Measurements from ENCODE around the gene CCDC91. TPM values are rescaled to one million over a fixed set of nuclear protein-coding genes. Genes with fewer than 3 reads are reported as not detected.

The CCDC91 gene
- total and polyA plus RNA-seq, 2 of the 4 experiments (the other 2 are of a cell fraction): 8.6 to 14.7 TPM

DNA sequence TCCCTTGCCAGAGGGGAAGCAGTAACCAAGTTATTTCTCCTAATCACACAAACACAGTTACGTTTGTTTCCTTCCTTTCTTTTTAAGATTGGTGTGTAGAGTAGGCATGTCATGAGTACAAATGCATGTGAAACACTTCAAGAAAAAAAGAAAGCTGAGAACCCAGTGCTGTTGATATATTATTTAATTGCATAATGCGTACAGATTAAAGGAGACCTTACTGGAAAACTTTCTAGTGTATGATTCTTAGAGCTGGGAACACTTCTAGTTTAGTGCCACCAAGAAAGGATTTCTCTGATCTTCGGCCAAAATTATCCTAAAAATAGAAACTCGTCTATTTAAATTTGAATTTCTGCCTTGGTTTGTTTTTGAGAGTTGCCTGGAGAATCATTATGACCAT lies 365.5 kb downstream of the CCDC91 start:
- H4K91ac ChIP-seq (ENCODE audit: insufficient read depth, low read depth, low read length): no peak overlapping the region
- no peak overlapping the region for H2BK15ac ChIP-seq (ENCODE audit: low read depth, low read length)
- no peak overlapping the region for H3K4ac ChIP-seq (ENCODE audit: low read depth, low read length)
- ChIA-PET CTCF (no interaction called here), POLR2A (ENCODE audit: unreplicated experiment) (interaction anchor here (0.6 kb wide), 1 partner anchor 86 kb away, joined by 6 read pairs; no protein-coding TSS in a partner anchor)
- no peak overlapping the region for H3K9ac ChIP-seq (ENCODE audit: low read depth, low read length)
- no peak overlapping the region for H3K23ac ChIP-seq (ENCODE audit: low read depth, low read length)
- H3K14ac ChIP-seq (replicated peaks; ENCODE audit: low read depth, low read length): no peak overlapping the region
- no peaks in the 10 kb centered on the region for H3K36me3 ChIP-seq (ENCODE audit: control insufficient read depth, insufficient read depth, low read length)
- H2AK9ac ChIP-seq (replicated peaks; ENCODE audit: low read depth, low read length, poor library complexity): no peak overlapping the region
- H2BK5ac ChIP-seq (ENCODE audit: low read depth, low read length, poor library complexity, severe bottlenecking): no peak overlapping the region
- TF ChIP-seq RCOR1 (IDR thresholded peaks at IDR 0.05; ENCODE audit: insufficient replicate concordance, low read length) (no peak), USF2 (IDR thresholded peaks at IDR 0.05; ENCODE audit: low read depth, low read length) (no peak), NFE2L2 (IDR thresholded peaks at IDR 0.05; ENCODE audit: low read depth, low read length) (no peak), RAD21 (IDR thresholded peaks at IDR 0.05; ENCODE audit: low read length) (no peak), MAZ (IDR thresholded peaks at IDR 0.05; ENCODE audit: borderline replicate concordance, low read depth, low read length) (no peak), SMC3 (IDR thresholded peaks at IDR 0.05; ENCODE audit: low read depth, low read length) (no peak), BHLHE40 (IDR thresholded peaks at IDR 0.05; ENCODE audit: low read depth, low read length) (no peak), CHD1 (IDR thresholded peaks at IDR 0.05; ENCODE audit: low read depth, low read length) (no peak), MAFK (IDR thresholded peaks at IDR 0.05; ENCODE audit: low read depth, low read length) (no peak), RFX5 (IDR thresholded peaks at IDR 0.05; ENCODE audit: low read depth, low read length) (no peak), FOS (IDR thresholded peaks at IDR 0.05; ENCODE audit: low read depth, low read length) (no peak), CEBPB (IDR thresholded peaks at IDR 0.05; ENCODE audit: low read depth, low read length) (no peak), MXI1 (IDR thresholded peaks at IDR 0.05; ENCODE audit: borderline replicate concordance, low read depth, low read length) (no peak), ELK1 (IDR thresholded peaks at IDR 0.05; ENCODE audit: borderline replicate concordance, low read depth, low read length) (no peak), POLR2A (IDR thresholded peaks at IDR 0.05; ENCODE audit: low read depth, low read length) (no peak)
- TF ChIP-seq, protein P1, sequence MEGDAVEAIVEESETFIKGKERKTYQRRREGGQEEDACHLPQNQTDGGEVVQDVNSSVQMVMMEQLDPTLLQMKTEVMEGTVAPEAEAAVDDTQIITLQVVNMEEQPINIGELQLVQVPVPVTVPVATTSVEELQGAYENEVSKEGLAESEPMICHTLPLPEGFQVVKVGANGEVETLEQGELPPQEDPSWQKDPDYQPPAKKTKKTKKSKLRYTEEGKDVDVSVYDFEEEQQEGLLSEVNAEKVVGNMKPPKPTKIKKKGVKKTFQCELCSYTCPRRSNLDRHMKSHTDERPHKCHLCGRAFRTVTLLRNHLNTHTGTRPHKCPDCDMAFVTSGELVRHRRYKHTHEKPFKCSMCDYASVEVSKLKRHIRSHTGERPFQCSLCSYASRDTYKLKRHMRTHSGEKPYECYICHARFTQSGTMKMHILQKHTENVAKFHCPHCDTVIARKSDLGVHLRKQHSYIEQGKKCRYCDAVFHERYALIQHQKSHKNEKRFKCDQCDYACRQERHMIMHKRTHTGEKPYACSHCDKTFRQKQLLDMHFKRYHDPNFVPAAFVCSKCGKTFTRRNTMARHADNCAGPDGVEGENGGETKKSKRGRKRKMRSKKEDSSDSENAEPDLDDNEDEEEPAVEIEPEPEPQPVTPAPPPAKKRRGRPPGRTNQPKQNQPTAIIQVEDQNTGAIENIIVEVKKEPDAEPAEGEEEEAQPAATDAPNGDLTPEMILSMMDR (conservative IDR thresholded peaks at IDR 0.05; ENCODE audit: low read depth, low read length): no peak
- DNase-seq (no peak), ATAC-seq (ENCODE audit: low read depth) (no peak)
- no peaks in the 10 kb centered on the region for H3K4me1 ChIP-seq (ENCODE audit: control insufficient read depth, insufficient read depth, low read length)
- no CpG with 5 or more reads among the region's 4 CpGs for WGBS, 2 experiments (ENCODE audit: extremely low coverage in 2 of 2, insufficient read length in 1 of 2)
- H2AFZ ChIP-seq (replicated peaks; ENCODE audit: low read length, poor library complexity): no peak overlapping the region
- BruUV-seq (replicated peaks): no TSS peak
- intact Hi-C loops (cut with micrococcal nuclease) (no loop called here), dilution Hi-C loops (cut with HindIII; ENCODE audit: low sequenced_read_pairs, unreplicated experiment) (no loop called here), in situ Hi-C loops (cut with MboI; ENCODE audit: low sequenced_read_pairs) (no loop called here)
- H3K79me1 ChIP-seq (ENCODE audit: low read depth in 1 of 2, low read length in 2 of 2): no peaks in the 10 kb centered on the region
- H4K20me1 ChIP-seq (ENCODE audit: insufficient read depth, low read length): no peaks in the 10 kb centered on the region
- H3K27me3 ChIP-seq (ENCODE audit: control insufficient read depth, insufficient read depth, low read length): no peaks in the 10 kb centered on the region
- no peak overlapping the region for H3K56ac ChIP-seq (ENCODE audit: extremely low read depth, insufficient read depth, low read length)
- H3K18ac ChIP-seq (ENCODE audit: low read depth, low read length): no peak overlapping the region
- H3K27ac ChIP-seq (ENCODE audit: insufficient read depth, low read length): no peak overlapping the region
- no peak overlapping the region for H2BK20ac ChIP-seq (ENCODE audit: low read depth, low read length)
- H2BK120ac ChIP-seq (ENCODE audit: low read depth, low read length): no peak overlapping the region
- H3K4me2 ChIP-seq (ENCODE audit: low read depth, low read length): no peak overlapping the region
- no peak overlapping the region for H4K5ac ChIP-seq (ENCODE audit: low read depth, low read length)
- no peak overlapping the region for H3K4me3 ChIP-seq (ENCODE audit: insufficient read depth, low read depth, low read length)
- H4K8ac ChIP-seq (ENCODE audit: low read depth in 2 of 2, low read length in 2 of 2): no peak overlapping the region
- no peak overlapping the region for H2AK5ac ChIP-seq (ENCODE audit: low read depth, low read length)
- no peaks in the 10 kb centered on the region for H3K9me1 ChIP-seq (ENCODE audit: insufficient read depth, low read length)
- no peaks in the 10 kb centered on the region for H3K9me3 ChIP-seq (ENCODE audit: control insufficient read depth, insufficient read depth, low read length)

Data from IMR-90 (cell line).